22Rv1 (cell line): ENCODE data around the gene ST3GAL5.

Experiments
- H3K27ac ChIP-seq: fragments of 450-650 bp; 2 replicates; pipeline ENCODE4 v1.5.1; 2017
- ZFX ChIP-seq: fragments of 450-650 bp; IDR thresholded peaks from 2 replicates; pipeline ENCODE4 v1.6.1; 2017; ENCODE audit warnings: antibody characterized with exemption, borderline replicate concordance
- TF ChIP-seq, protein P1 (sequence below): fragments of 450-650 bp; IDR thresholded peaks from 2 replicates; pipeline ENCODE4 v1.5.1; 2017; ENCODE audit warnings: mild to moderate bottlenecking

ST3GAL5 gene

GRCh38 chr2:85813211-85813981 lies 75.4 kb downstream of the ST3GAL5 start:
- no peak for TF ChIP-seq ZFX
- TF ChIP-seq, protein P1, sequence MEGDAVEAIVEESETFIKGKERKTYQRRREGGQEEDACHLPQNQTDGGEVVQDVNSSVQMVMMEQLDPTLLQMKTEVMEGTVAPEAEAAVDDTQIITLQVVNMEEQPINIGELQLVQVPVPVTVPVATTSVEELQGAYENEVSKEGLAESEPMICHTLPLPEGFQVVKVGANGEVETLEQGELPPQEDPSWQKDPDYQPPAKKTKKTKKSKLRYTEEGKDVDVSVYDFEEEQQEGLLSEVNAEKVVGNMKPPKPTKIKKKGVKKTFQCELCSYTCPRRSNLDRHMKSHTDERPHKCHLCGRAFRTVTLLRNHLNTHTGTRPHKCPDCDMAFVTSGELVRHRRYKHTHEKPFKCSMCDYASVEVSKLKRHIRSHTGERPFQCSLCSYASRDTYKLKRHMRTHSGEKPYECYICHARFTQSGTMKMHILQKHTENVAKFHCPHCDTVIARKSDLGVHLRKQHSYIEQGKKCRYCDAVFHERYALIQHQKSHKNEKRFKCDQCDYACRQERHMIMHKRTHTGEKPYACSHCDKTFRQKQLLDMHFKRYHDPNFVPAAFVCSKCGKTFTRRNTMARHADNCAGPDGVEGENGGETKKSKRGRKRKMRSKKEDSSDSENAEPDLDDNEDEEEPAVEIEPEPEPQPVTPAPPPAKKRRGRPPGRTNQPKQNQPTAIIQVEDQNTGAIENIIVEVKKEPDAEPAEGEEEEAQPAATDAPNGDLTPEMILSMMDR = no peak
- H3K27ac ChIP-seq = no peak overlapping the region

DNA sequence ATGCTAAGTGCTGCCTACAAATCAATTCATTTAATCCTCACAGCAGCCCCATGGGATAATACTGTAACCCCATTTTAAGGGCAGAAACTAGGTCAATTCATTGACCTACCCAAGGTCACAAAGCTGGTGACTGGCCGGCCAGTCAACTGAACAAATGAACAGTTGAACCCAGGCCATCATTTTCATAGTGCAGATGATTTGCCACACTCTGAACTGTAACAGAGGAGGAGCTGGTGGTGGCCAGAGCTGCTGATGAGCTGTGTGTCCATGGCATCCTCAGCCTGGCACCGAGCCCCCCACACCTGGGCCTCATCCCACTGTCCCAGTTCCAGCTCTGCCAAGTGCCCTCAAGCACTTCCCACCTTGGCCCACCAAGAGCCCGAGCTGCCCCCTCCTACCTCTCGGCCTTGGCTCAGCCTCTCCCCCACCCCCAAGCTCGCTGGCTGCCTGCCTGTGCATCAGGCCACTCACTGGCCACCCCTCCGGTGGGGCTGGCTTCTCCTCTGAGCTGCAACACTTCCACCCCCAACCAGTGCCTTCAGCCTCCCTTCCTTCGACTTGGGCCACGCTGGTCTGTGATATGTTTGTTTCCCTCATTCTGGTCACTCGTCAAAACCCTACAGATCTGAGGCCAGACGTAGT lies 76.6 kb downstream of the ST3GAL5 start:
- no peak for TF ChIP-seq ZFX
- TF ChIP-seq, protein P1 = no peak
- no peak overlapping the region for H3K27ac ChIP-seq

GRCh38 chr2:85811180-85812093 lies 77.4 kb downstream of the ST3GAL5 start:
- TF ChIP-seq ZFX = no peak
- TF ChIP-seq, protein P1 = no peak

DNA sequence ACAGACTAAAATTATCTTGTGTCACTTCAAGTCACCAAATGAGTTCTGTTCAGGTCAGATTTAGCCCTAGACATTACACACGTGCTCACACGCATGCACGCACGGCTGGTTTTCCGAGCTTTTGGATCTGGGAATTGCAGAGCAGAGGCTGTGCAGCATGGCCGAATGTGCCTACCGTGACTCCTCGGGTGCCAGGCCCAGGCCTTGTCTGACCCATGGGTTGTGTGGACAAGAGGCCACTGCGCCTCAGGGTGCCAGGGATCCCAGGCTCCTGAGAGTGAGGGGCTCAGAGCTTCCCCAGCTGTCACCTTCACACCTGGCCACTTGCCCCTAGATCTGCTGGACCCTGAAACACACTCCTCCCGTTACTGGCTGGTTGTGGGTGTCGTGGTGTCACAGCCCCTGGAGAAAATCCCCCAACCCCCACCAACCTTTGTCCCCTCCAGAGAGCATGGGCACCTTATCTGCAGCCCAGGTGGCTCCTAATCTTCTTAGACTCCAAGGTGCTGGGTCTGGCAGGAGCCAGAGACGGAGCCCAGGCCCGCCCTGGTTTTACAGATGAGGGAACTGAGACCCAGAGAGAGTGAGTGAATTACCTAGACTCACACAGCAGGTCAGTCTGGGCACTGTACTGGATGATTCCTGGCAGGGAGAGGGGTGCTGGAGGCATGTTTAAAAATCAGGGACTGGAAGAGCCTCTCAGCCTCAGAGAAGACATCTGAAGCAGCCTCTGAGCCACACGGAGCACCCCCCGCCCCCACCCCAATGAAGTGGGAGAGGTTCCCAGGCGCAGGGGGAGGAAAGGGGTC lies 78.2 kb downstream of the ST3GAL5 start:
- TF ChIP-seq ZFX = no peak
- TF ChIP-seq, protein P1 = no peak
- H3K27ac ChIP-seq = no peak overlapping the region

More at GRCh38 chr2:85811180-85812093, 77.4 kb downstream of the ST3GAL5 start:
- no peak overlapping the region for H3K27ac ChIP-seq

GRCh38 chr2:85807756-85808155 lies 81.0 kb downstream of the ST3GAL5 start:
- TF ChIP-seq ZFX = no peak
- TF ChIP-seq, protein P1 = no peak
- no peak overlapping the region for H3K27ac ChIP-seq

- H3K27ac ChIP-seq = no peak overlapping the region
- no peak for TF ChIP-seq ZFX
- TF ChIP-seq, protein P1 = no peak
These were observed 82.3 kb downstream of the ST3GAL5 start for GRCh38 chr2:85806358-85807118.
